Purkinje cell (primary cell): ENCODE measurements around the gene TMEM176B. TPM values are rescaled to one million over a fixed set of nuclear protein-coding genes. Genes with fewer than 3 reads are reported as not detected.

Source experiments
- polyA plus RNA-seq: library from polyadenylated mRNA; unstranded; fragments of >200 nt; fragmentation: Nextera tagmentation; gene quantifications from 2 replicates; pipeline ENCODE4 v1.2.1, GENCODE V29; 2014

TMEM176B gene
- polyA plus RNA-seq: 2.5 TPM in 1 of 2 replicates, not detected in the other

DNA sequence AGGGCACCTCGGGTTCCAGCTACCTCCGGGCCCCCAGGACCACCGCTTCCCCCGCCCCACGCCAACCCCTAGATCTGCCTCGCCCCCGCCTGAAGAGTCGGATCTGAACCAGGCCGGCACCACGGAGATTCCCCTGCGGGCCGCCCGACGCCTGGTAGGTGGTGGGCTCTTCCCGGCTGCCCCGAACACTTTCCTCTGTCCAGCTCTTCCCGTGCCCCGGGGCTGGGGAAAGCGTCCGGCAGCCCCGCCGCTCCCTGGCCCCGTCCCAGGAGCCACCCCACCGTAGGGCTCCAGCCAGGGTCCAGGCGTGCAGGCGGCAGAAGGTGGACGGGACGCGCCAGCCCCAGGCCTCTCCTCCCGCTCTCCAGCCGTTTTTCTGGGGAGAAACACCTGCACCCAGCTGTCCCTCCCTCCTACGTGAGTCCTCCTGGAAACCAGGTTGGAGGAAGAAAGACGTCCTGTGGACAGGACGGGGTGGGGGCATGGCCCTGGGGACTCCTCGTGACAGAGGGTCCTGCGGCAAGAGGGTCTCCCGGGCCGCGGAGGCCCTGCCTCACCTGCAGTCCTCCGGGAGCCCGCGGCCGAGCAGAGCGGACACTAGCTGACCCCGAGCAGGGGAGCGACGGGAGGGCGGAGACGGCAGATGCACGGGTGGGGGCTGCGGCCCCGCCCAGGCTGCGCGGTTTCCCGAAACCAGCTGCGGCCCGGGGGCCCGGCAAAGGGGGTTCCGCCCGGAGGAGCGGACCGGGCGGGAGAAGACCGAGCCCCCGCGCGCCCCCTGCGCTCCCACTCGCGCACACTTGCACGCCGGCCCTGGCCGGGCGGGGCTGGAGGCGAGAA, at the start of gene TMEM176B:
Gene TMEM176B, minus strand, starts transcription at position 624 of the 840 bp plus-strand sequence. CDS start 3,795 bp downstream, outside the sequence.

DNA sequence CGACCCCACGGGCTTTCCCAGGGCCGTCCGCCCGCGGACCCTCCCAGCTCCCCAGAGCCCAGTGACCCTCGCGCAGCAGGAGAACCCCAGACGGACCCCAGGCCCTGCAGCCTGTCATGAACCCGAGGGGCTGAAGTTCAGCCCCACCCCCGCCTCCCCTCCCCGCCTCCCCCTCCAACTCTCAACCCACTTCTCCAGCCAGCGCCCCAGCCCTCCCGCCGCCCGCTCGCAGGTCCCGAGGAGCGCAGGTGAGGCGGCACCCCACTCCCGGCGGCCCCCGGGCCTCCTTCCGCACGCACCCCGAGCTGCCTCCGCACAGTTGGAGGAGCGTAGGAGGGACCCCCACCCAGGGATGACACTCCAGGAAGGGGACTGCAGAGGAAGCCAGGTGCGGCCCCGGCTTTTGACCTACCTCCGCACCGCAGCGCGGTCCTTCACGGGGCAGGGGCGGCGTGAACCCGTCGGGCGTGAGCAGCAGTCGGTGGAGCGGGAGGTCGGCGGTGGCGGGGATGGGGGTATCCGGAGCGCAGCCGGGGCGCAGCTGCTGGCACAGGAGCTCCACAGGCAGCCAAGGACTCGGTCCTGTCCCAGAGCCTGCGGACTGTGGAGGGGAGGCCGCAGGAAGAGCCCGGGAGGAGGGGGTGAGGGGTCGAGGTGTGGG, 547 bp upstream of the TMEM176B start, which contains the start of gene TMEM176A:
Gene TMEM176A, plus strand, starts transcription at position 189 of the 661 bp plus-strand sequence. CDS start 782 bp downstream, outside the sequence.

Other genes starting within 250 kb of the TMEM176B start
- gene GIMAP4, start 233.0 kb downstream of the TMEM176B start, polyA plus RNA-seq: 0.19 TPM in 1 of 2 replicates, not detected in the other
- not detected in 2 replicates for gene GIMAP6, start 168.0 kb downstream of the TMEM176B start, polyA plus RNA-seq
- 0.50 and 1.0 TPM in 2 replicates for gene GIMAP2, start 114.7 kb downstream of the TMEM176B start, polyA plus RNA-seq
- gene GIMAP1, start 83.8 kb downstream of the TMEM176B start, polyA plus RNA-seq: not detected in 2 replicates
- gene GIMAP5, start 62.9 kb downstream of the TMEM176B start, polyA plus RNA-seq: 1.3 TPM in 1 of 2 replicates, not detected in the other
- 1.2 TPM in 1 of 2 replicates, not detected in the other for gene TMEM176A, start 405 bp upstream of the TMEM176B start, polyA plus RNA-seq
- gene AOC1, start 52.2 kb upstream of the TMEM176B start, polyA plus RNA-seq: not detected in 2 replicates
- 4.1 and 6.4 TPM in 2 replicates for gene KCNH2, start 178.0 kb upstream of the TMEM176B start, polyA plus RNA-seq
- gene NOS3, start 190.7 kb upstream of the TMEM176B start, polyA plus RNA-seq: not detected in 2 replicates
- 2.2 TPM in 2 replicates for gene ATG9B, start 224.1 kb upstream of the TMEM176B start, polyA plus RNA-seq
- 2.3 and 3.6 TPM in 2 replicates for gene ABCB8, start 228.1 kb upstream of the TMEM176B start, polyA plus RNA-seq
- 3.1 and 3.3 TPM in 2 replicates for gene ASIC3, start 248.2 kb upstream of the TMEM176B start, polyA plus RNA-seq